ENCODE results near the gene PSMD11.

PSMD11 gene

DNA sequence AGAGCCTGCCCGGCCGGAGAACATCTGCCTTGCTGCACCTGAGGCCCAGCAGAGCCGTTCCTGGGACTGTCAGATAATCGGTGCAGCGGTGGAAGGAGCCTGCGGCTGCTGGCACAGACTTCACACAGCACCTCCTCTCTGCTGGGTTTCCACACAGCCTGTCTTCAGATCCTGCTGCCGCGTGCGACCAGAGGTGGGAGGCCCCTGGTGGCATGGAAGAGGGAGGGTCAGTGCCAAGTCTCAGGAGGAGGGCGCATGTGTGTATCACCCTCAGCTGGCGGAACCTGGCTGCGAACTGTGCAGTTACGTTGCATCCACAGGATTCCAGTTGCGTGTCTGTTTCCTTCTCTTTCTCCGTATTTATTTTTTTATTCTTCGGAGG, 45.8 kb downstream of the PSMD11 start:
- no peak for TF ChIP-seq ZFX (IDR thresholded peaks at IDR 0.05)
- TF ChIP-seq, protein P1, sequence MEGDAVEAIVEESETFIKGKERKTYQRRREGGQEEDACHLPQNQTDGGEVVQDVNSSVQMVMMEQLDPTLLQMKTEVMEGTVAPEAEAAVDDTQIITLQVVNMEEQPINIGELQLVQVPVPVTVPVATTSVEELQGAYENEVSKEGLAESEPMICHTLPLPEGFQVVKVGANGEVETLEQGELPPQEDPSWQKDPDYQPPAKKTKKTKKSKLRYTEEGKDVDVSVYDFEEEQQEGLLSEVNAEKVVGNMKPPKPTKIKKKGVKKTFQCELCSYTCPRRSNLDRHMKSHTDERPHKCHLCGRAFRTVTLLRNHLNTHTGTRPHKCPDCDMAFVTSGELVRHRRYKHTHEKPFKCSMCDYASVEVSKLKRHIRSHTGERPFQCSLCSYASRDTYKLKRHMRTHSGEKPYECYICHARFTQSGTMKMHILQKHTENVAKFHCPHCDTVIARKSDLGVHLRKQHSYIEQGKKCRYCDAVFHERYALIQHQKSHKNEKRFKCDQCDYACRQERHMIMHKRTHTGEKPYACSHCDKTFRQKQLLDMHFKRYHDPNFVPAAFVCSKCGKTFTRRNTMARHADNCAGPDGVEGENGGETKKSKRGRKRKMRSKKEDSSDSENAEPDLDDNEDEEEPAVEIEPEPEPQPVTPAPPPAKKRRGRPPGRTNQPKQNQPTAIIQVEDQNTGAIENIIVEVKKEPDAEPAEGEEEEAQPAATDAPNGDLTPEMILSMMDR (conservative IDR thresholded peaks at IDR 0.05): no peak

DNA sequence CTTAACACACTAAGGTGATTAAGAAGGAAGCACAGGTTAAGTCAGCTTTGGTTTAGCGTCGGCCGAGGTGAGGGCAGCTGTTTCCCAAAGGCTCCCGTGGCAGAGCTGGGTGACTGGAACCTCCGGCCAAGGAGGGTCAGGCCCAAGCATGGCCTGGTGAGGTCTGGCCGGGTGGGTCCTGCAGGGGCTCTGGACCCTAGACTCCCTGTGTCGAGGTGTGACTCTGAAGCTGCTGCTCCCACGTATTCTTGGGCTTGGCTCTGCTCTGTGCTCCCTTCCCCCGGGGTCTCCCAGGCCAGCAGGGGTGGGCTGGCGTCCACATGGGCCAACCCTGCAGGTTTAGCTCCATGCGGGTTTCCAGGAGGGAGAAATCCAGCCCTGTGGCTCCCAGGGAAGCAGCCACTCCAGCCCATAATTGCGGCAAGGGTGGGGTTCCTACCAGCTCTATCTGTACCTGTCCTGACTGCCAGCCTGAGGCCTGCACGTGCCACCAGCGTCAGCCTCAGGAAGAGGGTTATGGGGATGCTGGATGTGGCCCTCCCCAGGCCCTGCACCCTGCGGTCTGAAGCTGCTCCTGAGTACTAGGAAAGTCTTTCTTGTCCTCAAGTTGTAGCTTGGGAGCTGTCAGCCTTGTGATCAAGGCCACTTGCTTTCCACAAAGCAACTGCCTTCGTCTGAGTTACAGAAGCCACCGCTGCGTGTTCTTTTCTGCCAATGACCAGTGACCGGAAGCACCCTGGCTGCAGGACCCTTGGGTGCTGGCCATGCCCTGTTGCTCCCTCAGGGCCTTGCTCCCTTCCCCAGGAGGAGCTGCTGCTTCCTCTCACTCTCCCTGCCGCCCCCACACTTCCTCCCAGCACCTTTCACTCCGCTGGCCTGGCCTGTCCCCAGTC, 47.3 kb downstream of the PSMD11 start:
- TF ChIP-seq, protein P1 (conservative IDR thresholded peaks at IDR 0.05): no peak
- TF ChIP-seq ZFX (IDR thresholded peaks at IDR 0.05): no peak
- H3K27ac ChIP-seq: no peak overlapping the region

More for the DNA sequence above, 45.8 kb downstream of the PSMD11 start:
- H3K27ac ChIP-seq: no peak overlapping the region

DNA sequence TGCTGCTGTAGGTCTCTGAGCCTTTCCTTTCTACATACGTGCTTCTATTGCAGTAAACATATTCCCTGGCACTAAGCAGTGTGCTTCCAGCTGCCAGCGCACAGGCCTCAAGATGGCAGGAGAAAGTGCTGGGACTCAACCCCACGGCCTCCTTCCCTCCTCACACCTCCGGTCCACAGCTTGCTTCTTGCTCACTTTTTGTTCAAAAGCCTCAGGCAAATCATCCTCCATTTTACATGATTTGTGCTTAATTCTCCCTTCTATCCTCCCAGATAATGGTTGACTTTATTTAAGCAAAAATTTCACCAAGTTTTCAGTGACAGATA, 47.9 kb downstream of the PSMD11 start:
- H3K27ac ChIP-seq: no peak overlapping the region
- TF ChIP-seq, protein P1 (conservative IDR thresholded peaks at IDR 0.05): no peak
- TF ChIP-seq ZFX (IDR thresholded peaks at IDR 0.05): no peak

DNA sequence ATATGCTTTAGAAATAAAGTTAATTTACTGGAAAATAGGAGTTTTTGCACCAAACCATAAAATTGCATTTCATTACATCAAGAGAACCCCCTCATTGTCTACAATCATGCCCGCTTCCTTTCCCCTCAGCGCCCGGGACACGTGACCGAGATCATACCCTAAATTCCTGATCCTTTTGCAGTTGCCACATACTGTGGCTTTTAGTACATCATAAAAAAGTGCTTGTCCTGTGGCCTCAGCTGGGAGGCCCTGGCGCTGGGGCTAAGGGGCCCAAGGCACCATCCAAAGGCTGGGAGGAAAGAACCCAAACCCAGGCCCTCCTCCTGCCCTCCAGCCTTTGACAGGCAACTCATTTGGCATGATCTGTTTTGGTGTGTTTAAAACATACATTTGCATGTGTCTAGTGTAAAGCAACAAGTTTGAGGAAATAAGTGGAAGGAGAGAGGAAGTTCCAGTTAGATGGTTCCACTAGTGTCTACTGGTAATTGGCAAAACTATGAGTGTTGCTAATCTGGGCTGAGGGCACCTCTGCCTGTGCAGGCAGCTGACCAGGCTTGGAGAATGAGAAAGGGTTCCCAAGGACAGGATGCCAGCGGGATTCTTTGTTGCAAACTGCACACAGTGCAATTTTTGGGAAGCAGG, 48.5 kb downstream of the PSMD11 start:
- no peak overlapping the region for H3K27ac ChIP-seq
- TF ChIP-seq, protein P1 (conservative IDR thresholded peaks at IDR 0.05): no peak
- TF ChIP-seq ZFX (IDR thresholded peaks at IDR 0.05): no peak

DNA sequence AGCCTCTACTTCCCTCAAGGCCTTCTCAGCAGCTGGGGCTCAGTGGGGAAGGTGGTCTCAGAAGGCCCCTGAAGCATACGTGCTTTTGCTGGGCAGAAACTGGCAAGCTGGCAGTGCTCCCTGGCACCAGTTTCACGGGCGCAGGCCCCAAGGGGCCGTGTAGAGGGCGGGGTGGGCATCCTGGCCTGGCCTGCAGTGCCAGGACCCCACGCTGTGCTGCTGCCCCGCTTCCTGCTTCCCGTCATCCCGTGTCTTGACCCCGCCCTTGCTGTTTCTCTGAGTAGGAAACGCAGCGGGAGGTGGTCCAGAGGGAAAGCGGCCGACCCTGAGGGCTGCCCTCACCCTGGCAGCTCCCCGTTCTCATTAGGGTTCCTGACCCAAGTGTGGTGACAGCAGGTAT, 49.3 kb downstream of the PSMD11 start:
- H3K27ac ChIP-seq: no peak overlapping the region
- no peak for TF ChIP-seq ZFX (IDR thresholded peaks at IDR 0.05)
- TF ChIP-seq, protein P1 (conservative IDR thresholded peaks at IDR 0.05): no peak

DNA sequence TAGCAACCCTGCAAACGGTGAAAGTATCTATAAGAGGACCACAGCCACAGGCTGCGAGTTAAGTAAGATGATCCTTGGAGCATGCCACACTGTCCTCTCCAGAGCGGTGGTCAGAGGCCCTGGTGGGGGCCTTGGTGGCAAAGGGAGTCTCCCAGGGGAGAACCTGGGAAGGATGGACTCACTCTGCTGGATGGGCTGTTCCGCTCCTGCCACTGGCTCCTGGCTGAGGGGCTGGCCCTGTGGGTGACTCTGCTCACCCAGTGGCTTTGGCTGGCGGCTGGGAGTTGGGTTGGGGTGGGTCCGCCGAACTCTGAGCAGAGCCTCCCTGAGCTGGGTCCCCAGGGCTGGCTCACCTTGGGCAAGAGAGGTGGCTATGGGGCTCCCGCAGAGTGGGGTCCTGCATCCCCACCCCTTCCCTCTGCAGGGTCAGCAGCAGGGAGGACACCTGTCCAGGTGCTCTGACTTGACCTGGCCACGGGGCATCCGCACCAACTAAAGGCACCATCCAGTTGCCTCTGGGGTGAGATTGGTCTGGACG, 49.7 kb downstream of the PSMD11 start:
- no peak overlapping the region; the same call in 1 of the 2 replicates for H3K27ac ChIP-seq
- TF ChIP-seq, protein P1 (conservative IDR thresholded peaks at IDR 0.05): no peak
- no peak for TF ChIP-seq ZFX (IDR thresholded peaks at IDR 0.05)
